HG02852 (cell line): Measurements from ENCODE around the gene TPH2.

Experiments used
- ATAC-seq: cut with Tn5 transposase; IDR thresholded peaks from one replicate; pipeline ENCODE4 v1.9.1; 2021; ENCODE audit warnings: mild to moderate bottlenecking, moderate library complexity; ENCODE audit not compliant: unreplicated experiment

The TPH2 gene

DNA sequence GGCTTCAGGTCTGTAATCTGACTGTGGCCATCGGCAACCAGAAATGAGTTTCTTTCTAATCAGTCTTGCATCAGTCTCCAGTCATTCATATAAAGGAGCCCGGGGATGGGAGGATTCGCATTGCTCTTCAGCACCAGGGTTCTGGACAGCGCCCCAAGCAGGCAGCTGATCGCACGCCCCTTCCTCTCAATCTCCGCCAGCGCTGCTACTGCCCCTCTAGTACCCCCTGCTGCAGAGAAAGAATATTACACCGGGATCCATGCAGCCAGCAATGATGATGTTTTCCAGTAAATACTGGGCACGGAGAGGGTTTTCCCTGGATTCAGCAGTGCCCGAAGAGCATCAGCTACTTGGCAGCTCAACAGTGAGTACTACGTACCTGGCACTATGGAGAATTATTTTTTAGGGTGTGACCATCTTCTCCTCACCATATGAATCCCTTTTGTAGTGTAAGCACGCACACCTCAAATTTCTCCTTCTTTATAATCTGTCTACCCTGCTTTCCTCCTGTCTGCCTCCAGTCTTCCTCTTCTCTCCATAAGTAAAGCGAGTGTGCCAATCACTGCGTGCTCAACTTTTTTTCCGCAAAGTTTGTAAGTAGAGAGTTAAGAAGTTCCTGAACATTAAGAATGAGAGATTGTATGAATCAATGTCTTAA is at the start of gene TPH2:
TPH2 (plus strand) TSS at position 118 of the 658 bp plus-strand sequence; CDS start at position 260, 142 bp downstream.
- peak; percentile 58 for ATAC-seq

- ATAC-seq: no peak
These were observed 48.2 kb upstream of the TPH2 start for GRCh38 chr12:71890475-71890874.

DNA sequence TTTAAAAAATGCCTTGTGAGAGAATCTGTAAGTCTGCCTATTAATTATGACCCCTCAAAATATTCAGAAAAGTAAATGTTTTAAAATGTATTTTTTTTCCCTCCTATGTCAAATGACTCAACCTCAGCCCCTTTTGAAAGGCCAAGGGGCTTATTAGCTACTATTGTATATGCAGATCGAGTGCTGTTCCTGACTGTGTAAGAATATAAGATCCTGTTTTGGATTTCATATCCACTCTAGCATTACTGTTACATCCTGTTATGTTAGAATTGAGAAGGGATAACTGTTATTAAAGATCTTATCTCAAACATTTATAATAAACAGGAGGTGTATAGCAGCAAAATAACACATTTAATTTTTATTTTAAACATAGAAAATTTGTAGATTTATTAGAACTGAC is 46.6 kb upstream of the TPH2 start:
- ATAC-seq: no peak

GRCh38 chr12:71896205-71896882 is 42.3 kb upstream of the TPH2 start:
- ATAC-seq: no peak

- ATAC-seq: no peak
These were observed 38.6 kb upstream of the TPH2 start for GRCh38 chr12:71900091-71900490.

GRCh38 chr12:71904629-71905028 is 34.0 kb upstream of the TPH2 start:
- ATAC-seq: no peak

DNA sequence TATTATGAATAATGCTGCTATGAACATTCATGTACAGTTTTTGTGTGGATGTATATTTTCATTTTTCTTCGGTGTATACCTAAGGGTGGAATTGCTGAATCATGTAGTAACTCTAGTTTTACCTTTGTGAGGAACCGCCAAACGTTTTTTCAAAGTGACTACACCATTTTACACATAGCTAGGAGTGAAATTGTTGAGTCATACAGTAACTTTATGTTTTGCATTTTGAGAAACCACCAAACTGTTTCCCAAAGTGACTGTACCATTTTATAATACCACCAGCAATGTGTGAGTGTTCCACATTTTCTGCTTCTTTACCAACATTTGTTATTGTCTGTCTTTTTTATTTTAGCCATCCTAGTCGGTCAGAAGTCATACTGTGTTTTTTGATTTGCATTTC is 3.1 kb upstream of the TPH2 start:
- peak; percentile 92 for ATAC-seq

DNA sequence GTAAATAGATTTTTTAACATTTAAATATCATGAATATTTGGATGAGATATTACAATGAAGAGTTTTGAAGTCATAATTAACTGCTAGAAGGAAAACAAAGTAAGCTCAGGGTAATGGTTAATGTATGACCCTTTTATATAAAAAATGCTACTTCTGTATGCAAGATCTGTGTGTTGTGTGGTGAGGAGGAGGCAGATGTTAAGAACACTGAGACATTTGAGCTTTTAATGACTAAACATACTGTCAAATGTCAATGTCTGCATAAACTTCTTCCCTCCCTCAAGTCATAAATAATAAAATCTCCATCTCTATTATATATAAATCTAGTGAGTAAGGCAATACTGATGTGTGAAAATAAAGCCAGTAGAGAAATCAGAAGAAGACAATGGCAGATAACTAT is 1.4 kb downstream of the TPH2 start:
- ATAC-seq: no peak

GRCh38 chr12:71941174-71941573 is 2.5 kb downstream of the TPH2 start:
- ATAC-seq: no peak

DNA sequence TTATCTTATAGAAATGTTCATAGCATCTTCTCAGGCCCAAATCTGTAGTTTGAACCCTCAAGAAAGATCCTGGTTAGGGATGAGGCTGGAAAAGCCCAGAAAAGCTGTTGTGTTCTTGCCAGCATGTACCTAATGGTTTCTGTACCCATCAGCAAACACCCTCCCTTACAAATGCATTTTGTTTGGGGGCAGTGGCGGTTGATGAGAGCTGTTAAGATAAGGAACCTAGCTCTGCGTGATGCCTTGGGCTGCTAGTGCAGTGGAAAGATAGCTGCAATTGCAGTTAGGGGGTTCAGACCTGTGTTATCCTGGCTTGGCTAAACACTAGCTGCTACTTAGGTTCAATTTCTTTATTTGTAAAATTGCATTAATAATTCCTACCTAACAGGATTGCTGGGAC is 3.6 kb downstream of the TPH2 start:
- ATAC-seq: no peak

GRCh38 chr12:71942703-71943102 is 4.1 kb downstream of the TPH2 start:
- no peak for ATAC-seq

DNA sequence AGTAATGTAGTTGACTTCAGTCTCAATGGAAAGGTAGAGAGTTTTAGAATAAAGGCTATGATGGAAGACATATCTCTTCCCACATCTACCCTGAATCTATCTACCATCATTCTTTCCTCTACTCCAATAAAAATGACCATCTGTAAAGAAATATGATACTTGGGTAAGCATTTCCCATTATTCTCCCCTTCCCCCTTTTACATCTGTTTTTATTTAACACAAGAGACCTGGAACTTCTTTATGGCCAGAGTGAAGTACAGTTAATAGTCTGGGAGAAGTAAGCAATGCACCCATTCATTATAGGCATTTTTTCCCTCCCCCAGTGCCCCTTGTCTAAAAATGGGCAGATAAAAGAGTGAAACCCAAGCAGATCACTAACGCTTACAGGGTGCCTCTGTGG is 6.5 kb downstream of the TPH2 start:
- ATAC-seq: no peak

- ATAC-seq: no peak
These were observed 7.2 kb downstream of the TPH2 start for GRCh38 chr12:71945883-71946282.

DNA sequence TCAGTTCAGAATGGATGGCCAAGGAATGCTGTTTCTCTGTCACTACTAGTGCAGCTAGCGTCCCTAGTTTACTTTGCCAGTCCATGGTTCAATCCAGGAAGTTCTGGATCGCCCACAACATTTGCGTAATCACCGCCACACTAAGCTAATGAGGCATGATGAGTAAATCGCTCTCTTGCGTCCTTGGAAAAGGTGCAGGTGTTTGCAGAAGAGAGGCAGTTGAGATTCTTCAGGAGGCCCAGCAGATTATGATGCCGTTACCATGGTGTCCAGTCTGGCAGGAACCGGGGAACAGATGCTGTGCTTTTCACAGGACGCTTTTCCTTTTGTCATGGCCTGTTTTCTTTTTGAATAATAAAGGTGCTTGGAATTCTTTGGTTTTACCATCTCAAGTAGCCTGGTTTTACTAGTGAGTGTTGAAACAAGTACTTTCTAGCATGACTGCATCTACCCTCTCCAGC is 9.0 kb downstream of the TPH2 start:
- ATAC-seq: no peak

DNA sequence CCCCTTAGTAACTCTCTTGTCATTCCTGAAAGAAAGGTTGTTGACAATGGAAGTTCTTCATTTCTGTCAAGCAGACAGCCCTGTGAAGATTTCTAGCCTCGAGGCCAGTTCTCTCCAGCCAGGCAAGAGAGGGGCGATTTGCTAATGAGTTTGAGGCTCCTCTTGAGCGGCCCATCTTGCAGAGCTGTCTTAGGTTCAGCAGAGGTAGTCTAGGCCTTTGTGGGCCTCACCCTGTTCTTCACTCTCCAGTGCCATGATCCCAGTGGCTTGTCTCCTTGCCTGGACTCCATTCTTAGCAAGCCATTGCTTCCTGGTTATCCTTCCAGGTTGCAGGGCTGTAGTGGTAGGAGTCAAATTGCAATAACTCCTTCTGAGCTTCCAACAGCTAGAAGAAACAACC is 9.7 kb downstream of the TPH2 start:
- ATAC-seq: no peak

DNA sequence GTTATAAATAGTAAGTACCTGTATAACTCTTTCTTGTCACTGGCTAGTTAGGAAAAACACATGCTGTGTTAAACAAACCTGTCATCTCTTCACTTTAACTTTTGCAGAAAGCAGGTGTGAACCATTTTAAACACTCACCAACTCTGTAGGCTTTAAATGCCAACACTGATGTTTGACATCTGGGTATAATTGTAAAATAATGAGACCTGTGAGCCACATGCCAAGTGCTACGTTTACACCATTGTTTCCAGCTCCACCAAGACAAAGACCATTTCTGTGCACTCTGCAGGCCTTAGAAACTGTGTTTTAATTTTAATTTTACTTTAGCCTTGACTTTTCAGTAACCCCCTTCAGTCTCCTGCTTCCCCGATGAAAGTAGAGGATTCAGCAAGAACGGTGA is 11.0 kb downstream of the TPH2 start:
- ATAC-seq: no peak

DNA sequence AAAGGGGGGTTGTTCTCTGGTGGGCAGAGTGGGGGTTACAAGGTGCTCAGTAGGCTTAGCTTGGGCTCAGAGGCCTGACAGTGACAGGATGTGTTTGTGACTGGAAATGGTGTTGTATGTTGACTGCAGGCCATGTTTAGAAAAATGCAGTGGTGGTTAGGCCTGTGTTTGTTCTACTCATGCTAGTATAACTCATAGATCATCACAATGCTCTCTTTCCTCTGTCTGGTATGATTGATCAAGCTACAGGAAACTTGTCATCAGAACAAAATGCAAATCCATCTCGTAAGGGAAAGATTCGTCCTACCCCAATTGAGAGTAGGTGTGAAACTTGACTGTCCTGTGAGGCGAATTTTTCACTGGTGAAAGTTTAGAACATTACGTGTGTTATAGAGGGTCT is 11.8 kb downstream of the TPH2 start:
- no peak for ATAC-seq

- no peak for ATAC-seq
These were observed 12.2 kb downstream of the TPH2 start for GRCh38 chr12:71950819-71951218.

GRCh38 chr12:71954083-71954778 is 15.6 kb downstream of the TPH2 start:
- no peak for ATAC-seq

DNA sequence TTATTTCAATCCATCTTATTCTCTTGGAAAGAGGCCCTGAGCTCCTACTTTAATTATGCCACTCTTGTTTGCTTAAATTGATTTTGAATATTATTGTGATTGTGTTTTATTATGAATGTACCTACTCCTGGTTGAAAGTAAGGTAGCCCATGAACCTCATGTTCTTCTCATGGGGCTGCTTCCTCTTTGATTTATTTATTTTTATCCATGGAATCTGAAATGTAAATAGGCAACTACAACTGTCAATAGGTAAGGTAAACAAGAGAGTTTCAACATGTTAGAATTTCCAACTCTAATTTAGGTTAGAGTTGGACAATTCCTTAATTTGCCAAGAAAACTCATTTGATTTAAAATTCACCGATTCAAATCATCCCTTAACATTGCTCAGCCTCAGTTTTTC is 16.2 kb downstream of the TPH2 start:
- no peak for ATAC-seq

- ATAC-seq: no peak
These were observed 17.3 kb downstream of the TPH2 start for GRCh38 chr12:71955970-71956369.

DNA sequence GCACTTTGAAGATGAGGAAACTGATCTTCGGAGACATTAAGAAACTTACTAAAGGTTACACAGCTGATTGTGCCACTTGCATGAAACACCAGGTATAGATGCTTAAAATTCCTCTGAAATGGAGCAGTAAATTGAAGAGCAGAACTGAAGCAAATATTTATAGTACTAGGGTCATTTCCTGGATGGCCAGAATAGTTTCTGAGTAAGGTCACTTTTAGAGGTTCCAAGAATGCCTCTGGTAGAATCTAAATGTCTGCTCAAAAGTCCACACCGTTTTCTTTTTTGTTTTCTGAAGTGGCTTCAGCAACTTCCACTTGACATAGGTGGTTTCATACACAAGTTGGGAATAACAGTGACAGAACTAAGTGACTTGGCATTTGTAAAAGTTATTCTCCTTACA is 19.4 kb downstream of the TPH2 start:
- ATAC-seq: no peak
